GM12878 (cell line): ENCODE results near the gene SCN4A. TPM values are rescaled to one million over a fixed set of nuclear protein-coding genes. Genes with fewer than 3 reads are reported as not detected.
"Not testable (repeated sequence)": the region's sequence is repeated elsewhere in the genome, so short reads cannot be mapped to it uniquely, and the experiment has no call there.

ENCODE experiments used
- ATAC-seq: fragments of 200-7000 bp; cut with Tn5 transposase; 3 replicates; pipeline ENCODE4 v1.9.1; 2020; ENCODE audit warnings: mild to moderate bottlenecking, moderate library complexity
- BruUV-seq: library from RNA; stranded (reverse); fragments of 400-500 nt; replicated peaks from 2 replicates; lab custom pipeline; 2021; lab: Mats Ljungman, UMichigan
- CTCF ChIA-PET: fragments of 300-600 bp; sonication (Branson Sonifier 250); formaldehyde crosslinking; extraction: SDS; loops from one replicate; lab custom pipeline; 2021; ENCODE audit warnings: inconsistent platforms; lab: Yijun Ruan, JAX
- POLR2A ChIA-PET: fragments of 350-600 bp; formaldehyde crosslinking; extraction: SDS; loops from one replicate; lab custom pipeline; 2021; ENCODE audit warnings: inconsistent platforms; lab: Charles Lee
- RAD21 ChIA-PET: fragments of 300-600 bp; sonication (Branson Sonifier 250); formaldehyde crosslinking; loops from one replicate; lab custom pipeline; 2023; ENCODE audit warnings: antibody characterized with exemption; ENCODE audit not compliant: unreplicated experiment; lab: Charles Lee
- SMC1A ChIA-PET: fragments of 300-600 bp; sonication (Branson Sonifier 250); formaldehyde crosslinking; loops from one replicate; lab custom pipeline; 2023; ENCODE audit not compliant: unreplicated experiment, uncharacterized antibody; lab: Charles Lee
- DNase-seq: peaks from one replicate; pipeline ENCODE4 v3.0.0-alpha.2; 2011; ENCODE audit warnings: low read depth, low spot score
- FAIRE-seq: peaks from 3 replicates; lab custom pipeline; 2011; peaks lifted over from hg19 to GRCh38; lab: Jason Lieb, UNC
- H2AFZ ChIP-seq: 2 replicates; pipeline ENCODE4 v1.6.0; 2011; ENCODE audit warnings: low read depth, low read length, control low read depth; ENCODE audit not compliant: control insufficient read depth
- H3K27ac ChIP-seq: 2 replicates; pipeline ENCODE4 v1.5.1; 2011; ENCODE audit warnings: control low read depth; ENCODE audit not compliant: control insufficient read depth, insufficient read depth
- H3K27me3 ChIP-seq, 2 experiments: replicated peaks in 1 of 2; 2 replicates each; pipeline versions ENCODE4 v1.6.0 to v1.6.1; 2011; ENCODE audit warnings: low read length in 1 of 2; ENCODE audit not compliant: control insufficient read depth in 2 of 2, insufficient read depth in 2 of 2
- H3K36me3 ChIP-seq, 2 experiments: 2 replicates each; pipeline ENCODE4 v1.5.1; 2011; ENCODE audit warnings: low read length in 1 of 2; ENCODE audit not compliant: control insufficient read depth in 2 of 2, insufficient read depth in 2 of 2
- H3K4me1 ChIP-seq: 2 replicates; pipeline ENCODE4 v1.6.1; 2011; ENCODE audit warnings: mild to moderate bottlenecking, low read length, moderate library complexity, mixed read lengths; ENCODE audit not compliant: control insufficient read depth, insufficient read depth
- H3K4me2 ChIP-seq: 2 replicates; pipeline ENCODE4 v1.6.0; 2011; ENCODE audit warnings: control low read depth; ENCODE audit not compliant: control insufficient read depth, insufficient read depth
- H3K4me3 ChIP-seq: fragments of 200-600 bp; sonication (generic); 2 replicates; pipeline ENCODE4 v1.5.1; 2016
- H3K79me2 ChIP-seq: 2 replicates; pipeline ENCODE4 v1.6.0; 2011; ENCODE audit warnings: low read length; ENCODE audit not compliant: control insufficient read depth, insufficient read depth
- H3K9ac ChIP-seq: 2 replicates; pipeline ENCODE4 v1.8.0; 2011; ENCODE audit warnings: low read length, control low read depth, mixed read lengths; ENCODE audit not compliant: control insufficient read depth, insufficient read depth
- H3K9me3 ChIP-seq: replicated peaks from 3 replicates; pipeline ENCODE4 v1.5.1; 2011; ENCODE audit warnings: mild to moderate bottlenecking, low read length; ENCODE audit not compliant: control insufficient read depth, insufficient read depth
- H4K20me1 ChIP-seq: 2 replicates; pipeline ENCODE4 v1.6.0; 2011; ENCODE audit not compliant: control insufficient read depth, insufficient read depth
- KDM1A ChIP-seq: fragments of 200-600 bp; sonication (generic); IDR thresholded peaks from 2 replicates; pipeline ENCODE4 v1.6.1; 2016; ENCODE audit warnings: borderline replicate concordance
- MXI1 ChIP-seq: fragments of 150-350 bp; IDR thresholded peaks from 2 replicates; pipeline ENCODE4 v1.6.1; 2011; ENCODE audit warnings: low read depth, mild to moderate bottlenecking, inconsistent platforms, low read length, improper control_type of control experiment
- PBX3 ChIP-seq: IDR thresholded peaks from 2 replicates; pipeline ENCODE4 v1.6.1; 2011; ENCODE audit warnings: mild to moderate bottlenecking, low read depth, low read length, moderate library complexity; ENCODE audit not compliant: insufficient replicate concordance
- SIN3A ChIP-seq: IDR thresholded peaks from 2 replicates; pipeline ENCODE4 v1.6.1; 2012; ENCODE audit warnings: low read depth, low read length, improper control_type of control experiment
- TCF7 ChIP-seq: IDR thresholded peaks from 2 replicates; pipeline ENCODE4 v1.6.1; 2014; ENCODE audit warnings: antibody characterized with exemption, borderline replicate concordance
- WGBS: methylation state at CpG from one replicate; pipeline ENCODE4 v1.1.6; 2016; ENCODE audit warnings: low lambda C conversion rate; ENCODE audit not compliant: insufficient replicate concordance, insufficient coverage; ENCODE audit errors: missing lambda C conversion rate; 5-methylcytosine and 5-hydroxymethylcytosine counted together
- in situ Hi-C: fragments of 300-500 bp; cut with MboI; formaldehyde crosslinking; loops from 9 replicates; pipeline ENCODE4 v1.14.3; 2018; ENCODE audit warnings: mixed read lengths
- intact Hi-C: fragments of 100-400 bp; cut with micrococcal nuclease; formaldehyde crosslinking; loops from one replicate; pipeline ENCODE4 v1.14.2; 2022; ENCODE audit not compliant: unreplicated experiment
- polyA plus RNA-seq, 11 experiments: library from polyadenylated mRNA; depleted of rRNA in 4 of 11; unstranded in 6 of 11; stranded (reverse) in 5 of 11; fragments of >200 nt; fragmentation: Nextera tagmentation in 4 of 11; fragmentation: Illumina TruSeq in 1 of 11; extraction: Ambion mirVana in 4 of 11; extraction: Trizol in 1 of 11; gene quantifications; 1 replicate in 1 of 11; 2 replicates in 10 of 11; pipeline versions ENCODE4 v1.2.1 to v1.2.3, GENCODE V29; 2011 to 2016; ENCODE audit warnings: inconsistent platforms in 2 of 11, missing spikeins in 2 of 11, low read depth in 1 of 11
- total RNA-seq, 4 experiments: library from RNA; depleted of rRNA in 3 of 4; stranded (reverse); fragments of >200 nt in 3 of 4; fragmentation: Illumina TruSeq in 1 of 4; extraction: Trizol in 1 of 4; gene quantifications; 2 replicates each; pipeline versions ENCODE4 v1.2.1 to v1.2.3, GENCODE V29; 2013 to 2021
- TF ChIP-seq, protein P1 (sequence below): fragments of 450-650 bp; IDR thresholded peaks from 2 replicates; pipeline ENCODE4 v1.6.1; 2016; ENCODE audit warnings: mild to moderate bottlenecking, moderate library complexity, borderline replicate concordance

SCN4A gene
- total and polyA plus RNA-seq, 10 of the 15 experiments (the other 5 are each of a cell fraction or from before 2014, with no cell fraction given), result under 0.01 to 0.15 (median 0.07) TPM; not detected in 4

DNA sequence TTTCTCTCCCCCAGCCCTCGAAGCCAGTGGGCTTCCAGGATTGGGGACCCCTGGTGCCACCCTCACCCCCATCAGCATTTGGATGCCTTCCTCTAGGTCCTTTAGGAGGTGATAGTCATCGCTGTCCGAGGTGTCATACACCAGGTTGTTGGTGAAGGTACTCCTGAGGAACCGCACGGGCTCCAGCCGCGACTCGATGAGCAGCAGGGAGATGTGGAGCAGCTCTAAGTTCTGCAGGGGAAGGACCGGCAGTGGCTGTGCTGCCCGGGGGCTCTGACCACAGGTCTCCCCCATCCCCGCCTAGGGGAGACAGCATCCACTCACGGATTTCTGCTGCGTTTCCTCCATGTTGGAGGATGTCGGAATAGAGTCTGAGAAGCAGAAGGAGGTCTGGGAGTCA is 62.6 kb downstream of the SCN4A start (continued):
- no peak for TF ChIP-seq PBX3
- TF ChIP-seq KDM1A, result no peak
- no peak for TF ChIP-seq MXI1
- TF ChIP-seq, protein P1, sequence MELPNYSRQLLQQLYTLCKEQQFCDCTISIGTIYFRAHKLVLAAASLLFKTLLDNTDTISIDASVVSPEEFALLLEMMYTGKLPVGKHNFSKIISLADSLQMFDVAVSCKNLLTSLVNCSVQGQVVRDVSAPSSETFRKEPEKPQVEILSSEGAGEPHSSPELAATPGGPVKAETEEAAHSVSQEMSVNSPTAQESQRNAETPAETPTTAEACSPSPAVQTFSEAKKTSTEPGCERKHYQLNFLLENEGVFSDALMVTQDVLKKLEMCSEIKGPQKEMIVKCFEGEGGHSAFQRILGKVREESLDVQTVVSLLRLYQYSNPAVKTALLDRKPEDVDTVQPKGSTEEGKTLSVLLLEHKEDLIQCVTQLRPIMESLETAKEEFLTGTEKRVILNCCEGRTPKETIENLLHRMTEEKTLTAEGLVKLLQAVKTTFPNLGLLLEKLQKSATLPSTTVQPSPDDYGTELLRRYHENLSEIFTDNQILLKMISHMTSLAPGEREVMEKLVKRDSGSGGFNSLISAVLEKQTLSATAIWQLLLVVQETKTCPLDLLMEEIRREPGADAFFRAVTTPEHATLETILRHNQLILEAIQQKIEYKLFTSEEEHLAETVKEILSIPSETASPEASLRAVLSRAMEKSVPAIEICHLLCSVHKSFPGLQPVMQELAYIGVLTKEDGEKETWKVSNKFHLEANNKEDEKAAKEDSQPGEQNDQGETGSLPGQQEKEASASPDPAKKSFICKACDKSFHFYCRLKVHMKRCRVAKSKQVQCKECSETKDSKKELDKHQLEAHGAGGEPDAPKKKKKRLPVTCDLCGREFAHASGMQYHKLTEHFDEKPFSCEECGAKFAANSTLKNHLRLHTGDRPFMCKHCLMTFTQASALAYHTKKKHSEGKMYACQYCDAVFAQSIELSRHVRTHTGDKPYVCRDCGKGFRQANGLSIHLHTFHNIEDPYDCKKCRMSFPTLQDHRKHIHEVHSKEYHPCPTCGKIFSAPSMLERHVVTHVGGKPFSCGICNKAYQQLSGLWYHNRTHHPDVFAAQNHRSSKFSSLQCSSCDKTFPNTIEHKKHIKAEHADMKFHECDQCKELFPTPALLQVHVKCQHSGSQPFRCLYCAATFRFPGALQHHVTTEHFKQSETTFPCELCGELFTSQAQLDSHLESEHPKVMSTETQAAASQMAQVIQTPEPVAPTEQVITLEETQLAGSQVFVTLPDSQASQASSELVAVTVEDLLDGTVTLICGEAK, result no peak
- TF ChIP-seq SIN3A, result no peak
- no peak for TF ChIP-seq TCF7

- RAD21 ChIA-PET, result interaction anchor here (4.4 kb wide), 1 partner anchor 37 kb away, joined by 34 read pairs; no protein-coding TSS in a partner anchor
- H3K9me3 ChIP-seq, H3K79me2 ChIP-seq, in situ Hi-C loops, H3K27ac ChIP-seq, H3K27me3 ChIP-seq, ATAC-seq, H3K36me3 ChIP-seq, H4K20me1 ChIP-seq, H3K4me2 ChIP-seq, SMC1A ChIA-PET, H3K4me3 ChIP-seq, H3K4me1 ChIP-seq, FAIRE-seq, DNase-seq, intact Hi-C loops, H3K9ac ChIP-seq, POLR2A ChIA-PET, H2AFZ ChIP-seq, BruUV-seq: not testable (repeated sequence)
- CTCF ChIA-PET, result interaction anchor here (2.9 to 17.4 kb wide), 5 partner anchors 37 to 223 kb away, joined by 8 to 481 read pairs (median 315); partner anchors contain the start of genes ERN1 and ICAM2
- 57% methylated on average over 10 of the region's 10 CpGs for WGBS
Observed at GRCh38 chr17:63909586-63909985, 63.1 kb downstream of the SCN4A start.
